Measurements from ENCODE around the gene C2orf66.

C2orf66 gene

DNA sequence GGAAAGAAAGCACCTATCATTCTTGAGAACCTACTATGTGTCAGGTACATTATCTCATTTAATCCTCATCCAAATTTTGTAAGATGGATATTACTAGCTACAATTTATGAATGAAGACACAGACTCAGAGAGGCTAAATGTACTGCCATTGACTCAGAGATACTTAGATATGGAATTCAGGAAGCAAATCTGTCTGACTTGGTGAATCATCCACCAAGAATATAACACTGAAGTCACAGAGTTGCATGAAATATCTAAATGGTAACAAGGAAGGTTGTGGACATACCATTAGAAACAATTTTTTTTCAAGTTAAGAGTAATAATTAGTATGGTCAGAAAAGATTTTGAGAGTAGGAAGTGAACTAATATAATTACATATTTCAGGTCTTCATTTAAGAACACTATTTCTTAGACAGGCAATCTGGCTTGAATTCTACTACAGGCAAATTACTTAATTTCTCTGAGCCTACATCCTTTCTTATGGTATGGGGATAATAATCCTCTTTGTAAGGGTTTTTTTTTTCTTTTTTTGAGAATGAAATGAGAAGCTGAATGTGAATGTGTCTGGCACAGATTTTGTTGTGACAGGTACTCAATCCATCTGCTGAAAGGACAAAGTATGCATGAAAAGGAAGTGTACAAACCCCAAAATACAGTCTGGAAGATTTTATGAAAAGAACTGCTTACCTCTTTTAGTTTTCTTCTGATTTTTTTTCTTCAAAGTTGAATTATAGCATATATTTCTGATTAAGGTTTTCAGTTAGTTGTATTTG, 14.8 kb upstream of the C2orf66 start:
- Histone ChIP-seq H3K36me3 (ENCODE audit: control insufficient read depth, insufficient read depth, low read length) (no peaks in the 10 kb centered on the region), H3K79me1 (ENCODE audit: low read length) (no peaks in the 10 kb centered on the region), H3K56ac (ENCODE audit: low read length) (no peak overlapping the region), H3K27ac (ENCODE audit: low read depth, low read length) (no peak overlapping the region), H3K18ac (ENCODE audit: low read length) (no peak overlapping the region), H3K4ac (ENCODE audit: low read depth, low read length) (no peak overlapping the region), H3K79me2 (ENCODE audit: control insufficient read depth, insufficient read depth, low read length) (no peaks in the 10 kb centered on the region), H3K4me3 (ENCODE audit: low read length) (no peak overlapping the region), H4K5ac (ENCODE audit: low read length) (no peak overlapping the region), H3K23ac (ENCODE audit: low read length) (no peak overlapping the region), H2AK5ac (ENCODE audit: low read length) (no peak overlapping the region), H2BK120ac (ENCODE audit: low read depth, low read length) (no peak overlapping the region), H3K9ac (ENCODE audit: low read length) (no peak overlapping the region), H3K4me1 (ENCODE audit: control insufficient read depth, low read depth, low read length) (no peaks in the 10 kb centered on the region), H3K4me2 (ENCODE audit: low read length) (no peak overlapping the region), H4K8ac (ENCODE audit: low read depth, low read length) (no peak overlapping the region), H3K27me3 (ENCODE audit: insufficient read depth, low read length, poor library complexity) (no peaks in the 10 kb centered on the region), H2BK15ac (replicated peaks; ENCODE audit: low read depth) (no peak overlapping the region), H2BK5ac (ENCODE audit: low read length) (no peak overlapping the region)
- DNase-seq = no peak

DNA sequence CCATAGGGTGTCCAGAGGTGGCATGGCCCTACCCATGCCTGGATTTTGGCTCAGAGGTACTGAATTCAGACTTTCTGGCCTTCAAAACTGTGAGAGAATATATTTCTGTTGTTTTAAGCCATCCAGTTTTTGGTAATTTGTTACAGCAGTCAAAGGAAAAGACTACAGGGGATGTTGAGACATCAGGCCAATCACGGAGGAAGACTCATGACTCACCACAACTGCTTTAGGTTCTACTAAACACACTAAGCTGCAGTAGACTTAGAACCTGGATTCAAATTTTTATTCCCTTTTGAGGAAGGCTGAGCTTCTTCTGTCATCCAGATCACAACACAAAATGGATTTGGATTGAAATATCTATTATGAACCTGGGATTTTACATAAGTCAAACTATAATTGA, 12.0 kb upstream of the C2orf66 start:
- Histone ChIP-seq H4K8ac (ENCODE audit: low read depth, low read length) (no peak overlapping the region), H3K56ac (ENCODE audit: low read length) (no peak overlapping the region), H4K5ac (ENCODE audit: low read length) (no peak overlapping the region), H3K27ac (ENCODE audit: low read depth, low read length) (no peak overlapping the region), H2BK120ac (ENCODE audit: low read depth, low read length) (no peak overlapping the region), H3K18ac (ENCODE audit: low read length) (no peak overlapping the region), H3K36me3 (ENCODE audit: control insufficient read depth, insufficient read depth, low read length) (no peaks in the 10 kb centered on the region), H3K4ac (ENCODE audit: low read depth, low read length) (no peak overlapping the region), H2AK5ac (ENCODE audit: low read length) (no peak overlapping the region), H2BK5ac (ENCODE audit: low read length) (no peak overlapping the region), H3K79me2 (ENCODE audit: control insufficient read depth, insufficient read depth, low read length) (no peaks in the 10 kb centered on the region), H3K79me1 (ENCODE audit: low read length) (no peaks in the 10 kb centered on the region), H3K27me3 (ENCODE audit: insufficient read depth, low read length, poor library complexity) (no peaks in the 10 kb centered on the region), H3K23ac (ENCODE audit: low read length) (no peak overlapping the region), H3K4me3 (ENCODE audit: low read length) (no peak overlapping the region), H3K4me1 (ENCODE audit: control insufficient read depth, low read depth, low read length) (no peaks in the 10 kb centered on the region), H3K9ac (ENCODE audit: low read length) (no peak overlapping the region), H2BK15ac (replicated peaks; ENCODE audit: low read depth) (no peak overlapping the region), H3K4me2 (ENCODE audit: low read length) (no peak overlapping the region)
- DNase-seq = no peak
- WGBS (ENCODE audit: extremely low coverage, insufficient coverage, low lambda C conversion rate) = no CpG with 5 or more reads among the region's 1 CpG

DNA sequence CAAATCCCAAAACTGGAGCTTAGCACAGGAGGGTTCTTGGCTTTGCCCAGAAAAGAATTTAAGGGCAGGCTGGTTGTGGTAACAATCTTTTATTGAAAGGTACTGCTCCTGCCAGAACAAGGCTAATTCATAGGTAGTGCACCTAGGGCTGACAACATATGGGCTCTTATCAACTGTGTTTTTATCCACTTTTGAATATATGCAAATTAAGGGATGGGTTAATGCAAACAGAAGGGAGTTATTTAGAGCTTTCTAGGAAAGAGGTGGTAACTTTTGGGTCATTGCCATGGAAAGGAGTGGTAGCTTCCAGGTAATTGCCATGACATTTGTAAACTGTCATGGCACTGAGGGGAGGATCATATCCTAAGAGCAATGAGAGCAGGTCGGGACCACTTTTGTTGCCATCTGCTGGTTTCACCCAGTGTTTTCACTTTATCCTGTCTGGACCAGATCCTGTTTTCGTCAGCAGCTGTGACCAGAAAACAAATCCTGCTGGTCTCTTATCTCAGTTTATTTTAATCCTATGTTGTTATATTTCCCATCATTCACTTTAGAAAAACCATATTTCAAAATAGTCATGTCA, 981 bp downstream of the C2orf66 start:
- Histone ChIP-seq H3K79me1 (ENCODE audit: low read length) (no peaks in the 10 kb centered on the region), H2BK5ac (ENCODE audit: low read length) (no peak overlapping the region), H3K27ac (ENCODE audit: low read depth, low read length) (no peak overlapping the region), H3K9ac (ENCODE audit: low read length) (no peak overlapping the region), H2BK120ac (ENCODE audit: low read depth, low read length) (no peak overlapping the region), H4K8ac (ENCODE audit: low read depth, low read length) (no peak overlapping the region), H4K5ac (ENCODE audit: low read length) (no peak overlapping the region), H3K4me2 (ENCODE audit: low read length) (no peak overlapping the region), H3K4me1 (ENCODE audit: control insufficient read depth, low read depth, low read length) (no peaks in the 10 kb centered on the region), H3K27me3 (ENCODE audit: insufficient read depth, low read length, poor library complexity) (no peaks in the 10 kb centered on the region), H3K4ac (ENCODE audit: low read depth, low read length) (no peak overlapping the region), H3K36me3 (ENCODE audit: control insufficient read depth, insufficient read depth, low read length) (no peaks in the 10 kb centered on the region), H3K79me2 (ENCODE audit: control insufficient read depth, insufficient read depth, low read length) (no peaks in the 10 kb centered on the region), H3K23ac (ENCODE audit: low read length) (no peak overlapping the region), H3K56ac (ENCODE audit: low read length) (no peak overlapping the region), H3K18ac (ENCODE audit: low read length) (no peak overlapping the region), H3K4me3 (ENCODE audit: low read length) (no peak overlapping the region), H2AK5ac (ENCODE audit: low read length) (no peak overlapping the region), H2BK15ac (replicated peaks; ENCODE audit: low read depth) (no peak overlapping the region)
- WGBS (ENCODE audit: extremely low coverage, insufficient coverage, low lambda C conversion rate) = no CpG with 5 or more reads among the region's 2 CpGs
- peak; percentile 52 for DNase-seq

DNA sequence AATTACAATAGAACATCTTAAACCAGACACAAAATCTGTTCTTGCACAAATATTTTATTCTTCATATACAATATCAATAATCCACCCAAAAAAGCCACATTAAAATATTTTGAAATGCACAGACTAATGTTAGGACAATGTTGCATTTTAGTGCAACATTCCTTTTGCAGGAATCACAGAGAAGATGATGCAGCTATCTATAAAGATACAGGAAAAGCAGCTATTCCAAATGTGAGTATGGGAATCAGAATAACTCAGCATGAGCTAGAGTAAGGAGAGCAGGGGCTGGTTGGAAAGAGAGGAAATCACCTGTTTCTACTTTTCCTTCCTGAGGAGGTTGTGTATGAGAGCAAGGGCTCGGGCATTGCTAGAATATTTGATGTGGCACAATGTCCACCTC, 4.8 kb downstream of the C2orf66 start:
- Histone ChIP-seq H3K4me2 (ENCODE audit: low read length) (no peak overlapping the region), H3K79me2 (ENCODE audit: control insufficient read depth, insufficient read depth, low read length) (no peaks in the 10 kb centered on the region), H4K5ac (ENCODE audit: low read length) (no peak overlapping the region), H4K8ac (ENCODE audit: low read depth, low read length) (no peak overlapping the region), H3K9ac (ENCODE audit: low read length) (no peak overlapping the region), H2AK5ac (ENCODE audit: low read length) (no peak overlapping the region), H3K27ac (ENCODE audit: low read depth, low read length) (no peak overlapping the region), H3K36me3 (ENCODE audit: control insufficient read depth, insufficient read depth, low read length) (no peaks in the 10 kb centered on the region), H3K23ac (ENCODE audit: low read length) (no peak overlapping the region), H2BK120ac (ENCODE audit: low read depth, low read length) (no peak overlapping the region), H3K4ac (ENCODE audit: low read depth, low read length) (no peak overlapping the region), H3K79me1 (ENCODE audit: low read length) (no peaks in the 10 kb centered on the region), H3K4me3 (ENCODE audit: low read length) (no peak overlapping the region), H3K18ac (ENCODE audit: low read length) (no peak overlapping the region), H3K56ac (ENCODE audit: low read length) (no peak overlapping the region), H2BK15ac (replicated peaks; ENCODE audit: low read depth) (no peak overlapping the region), H3K27me3 (ENCODE audit: insufficient read depth, low read length, poor library complexity) (no peaks in the 10 kb centered on the region), H3K4me1 (ENCODE audit: control insufficient read depth, low read depth, low read length) (no peaks in the 10 kb centered on the region), H2BK5ac (ENCODE audit: low read length) (no peak overlapping the region)
- DNase-seq = no peak
- WGBS (ENCODE audit: extremely low coverage, insufficient coverage, low lambda C conversion rate) = no CpG with 5 or more reads among the region's 1 CpG

DNA sequence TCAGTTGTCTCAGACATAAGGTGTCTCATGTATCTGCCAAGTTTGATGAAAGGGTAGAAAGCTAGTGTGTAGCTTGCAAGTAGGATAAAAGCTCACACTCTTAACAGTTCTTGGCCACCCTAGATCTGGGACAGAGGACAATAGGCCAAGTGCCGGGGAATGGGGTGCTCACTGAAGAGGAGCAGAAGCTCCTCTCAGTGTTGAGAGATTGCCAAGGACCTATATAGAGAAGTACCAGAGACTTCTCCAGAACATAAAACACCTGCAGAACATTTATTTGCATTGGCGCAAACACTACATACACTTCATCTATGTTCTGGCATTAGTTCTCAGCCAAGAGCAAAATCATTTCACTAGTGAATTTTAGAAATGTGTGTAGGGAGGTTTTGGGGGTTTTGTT, 6.8 kb downstream of the C2orf66 start:
- H3K4ac ChIP-seq (ENCODE audit: low read depth, low read length) = no peak overlapping the region
- no peaks in the 10 kb centered on the region for H3K36me3 ChIP-seq (ENCODE audit: control insufficient read depth, insufficient read depth, low read length)
- no peak overlapping the region for H4K8ac ChIP-seq (ENCODE audit: low read depth, low read length)
- no peak overlapping the region for H3K4me2 ChIP-seq (ENCODE audit: low read length)
- no CpG with 5 or more reads among the region's 2 CpGs for WGBS (ENCODE audit: extremely low coverage, insufficient coverage, low lambda C conversion rate)
- H4K5ac ChIP-seq (ENCODE audit: low read length) = no peak overlapping the region
- no peak overlapping the region for H3K23ac ChIP-seq (ENCODE audit: low read length)
- no peak overlapping the region for H2BK5ac ChIP-seq (ENCODE audit: low read length)
- no peaks in the 10 kb centered on the region for H3K4me1 ChIP-seq (ENCODE audit: control insufficient read depth, low read depth, low read length)
- no peaks in the 10 kb centered on the region for H3K79me1 ChIP-seq (ENCODE audit: low read length)
- no peak overlapping the region for H3K18ac ChIP-seq (ENCODE audit: low read length)
- no peaks in the 10 kb centered on the region for H3K79me2 ChIP-seq (ENCODE audit: control insufficient read depth, insufficient read depth, low read length)
- no peak overlapping the region for H3K56ac ChIP-seq (ENCODE audit: low read length)
- H3K9ac ChIP-seq (ENCODE audit: low read length) = no peak overlapping the region
- H2BK120ac ChIP-seq (ENCODE audit: low read depth, low read length) = no peak overlapping the region
- H3K27me3 ChIP-seq (ENCODE audit: insufficient read depth, low read length, poor library complexity) = no peaks in the 10 kb centered on the region
- no peak for DNase-seq
- no peak overlapping the region for H2AK5ac ChIP-seq (ENCODE audit: low read length)
- no peak overlapping the region for H3K4me3 ChIP-seq (ENCODE audit: low read length)
- H2BK15ac ChIP-seq (replicated peaks; ENCODE audit: low read depth) = no peak overlapping the region
- no peak overlapping the region for H3K27ac ChIP-seq (ENCODE audit: low read depth, low read length)
